HG03097 (cell line): ENCODE measurements around the gene PIK3CB.

Experiments
- ATAC-seq: cut with Tn5 transposase; IDR thresholded peaks from one replicate; pipeline ENCODE4 v1.9.1; 2021; ENCODE audit not compliant: unreplicated experiment, low FRiP score

The PIK3CB gene

DNA sequence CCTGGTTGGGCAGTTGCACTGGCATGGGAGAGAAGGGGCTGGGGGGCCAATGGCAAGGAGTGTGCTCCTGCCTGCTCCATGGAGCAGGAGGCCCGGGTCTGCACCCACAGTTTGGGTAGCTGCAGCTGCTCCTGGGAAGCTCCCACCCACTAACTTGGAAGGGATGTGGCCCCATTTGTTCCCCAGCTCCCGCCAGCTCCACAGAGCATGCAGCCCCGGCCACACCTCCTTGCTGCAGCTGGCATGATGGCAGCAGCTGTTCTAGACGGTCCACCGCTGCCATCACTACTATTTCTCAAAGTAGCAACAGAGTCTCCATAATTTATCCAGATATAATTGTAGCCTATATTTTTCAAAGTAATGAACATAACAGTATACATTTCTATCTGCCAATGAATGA, 65.8 kb downstream of the PIK3CB start:
- ATAC-seq: no peak

DNA sequence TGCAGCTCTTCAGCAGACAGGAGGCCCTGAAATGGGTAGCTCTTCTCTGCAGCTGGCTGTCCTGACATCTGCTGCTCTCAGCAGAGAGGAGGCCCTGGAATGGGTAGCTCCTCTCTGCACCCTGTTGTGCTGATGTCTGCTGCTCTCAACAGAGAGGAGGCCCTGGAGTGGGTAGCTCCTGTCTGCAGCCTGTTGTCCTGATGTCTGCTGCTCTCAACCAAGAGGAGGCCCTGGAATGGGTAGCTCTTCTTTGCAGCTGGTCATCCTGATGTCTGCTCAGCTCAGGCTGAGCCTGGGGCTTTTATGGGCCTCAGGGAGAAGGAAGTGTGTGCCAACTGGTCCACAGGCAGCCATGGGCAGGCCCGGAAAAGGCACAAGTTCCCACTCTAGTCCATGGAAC, 66.6 kb downstream of the PIK3CB start:
- no peak for ATAC-seq

DNA sequence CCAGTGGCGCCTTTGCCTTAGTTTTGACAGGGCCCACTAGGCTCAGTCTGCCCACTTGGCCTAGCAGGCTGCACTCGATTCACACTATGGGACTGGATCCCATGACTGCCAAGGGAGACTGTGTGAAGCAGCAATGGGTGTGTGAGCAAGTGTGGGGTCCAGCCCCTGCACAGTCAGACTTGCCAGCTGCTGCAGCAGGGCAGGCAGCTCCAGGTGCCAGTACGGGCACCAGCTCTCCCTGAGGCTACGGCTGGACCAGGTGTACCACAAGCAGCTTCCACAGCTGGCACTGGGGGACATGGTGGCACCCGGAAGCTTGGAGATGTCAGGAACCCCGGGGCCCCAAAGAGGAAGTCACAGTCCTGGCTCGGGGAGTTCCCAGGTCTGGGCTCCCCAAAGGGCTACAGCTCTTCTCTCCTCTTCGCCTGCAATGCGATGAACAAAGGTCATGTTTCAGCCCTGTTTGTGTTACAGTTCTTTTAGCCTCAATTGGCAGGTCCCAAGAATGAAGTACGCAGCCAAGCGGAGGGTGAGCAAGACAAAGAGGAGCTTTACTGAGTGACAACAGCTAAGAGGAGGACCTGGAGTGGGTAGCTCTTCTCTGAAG, 67.1 kb downstream of the PIK3CB start:
- no peak for ATAC-seq

DNA sequence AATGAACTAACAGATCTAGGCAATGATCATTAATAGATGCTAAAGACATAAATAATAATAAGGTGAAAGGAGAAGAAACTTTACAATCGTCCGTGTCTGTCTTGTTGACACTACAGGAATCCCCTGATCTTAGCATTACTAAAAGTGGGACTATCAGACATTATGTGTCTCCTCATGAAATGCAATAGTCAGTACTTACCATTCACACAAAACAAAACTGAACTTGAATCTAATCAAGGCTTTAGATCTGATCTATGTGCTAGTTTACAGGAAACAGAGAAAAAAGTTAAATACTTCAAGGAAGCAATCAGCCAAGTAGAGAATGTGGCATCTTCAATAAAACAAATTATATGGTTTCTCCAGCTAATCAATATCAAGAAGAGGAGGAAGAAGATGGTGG, 73.7 kb downstream of the PIK3CB start:
- no peak for ATAC-seq

DNA sequence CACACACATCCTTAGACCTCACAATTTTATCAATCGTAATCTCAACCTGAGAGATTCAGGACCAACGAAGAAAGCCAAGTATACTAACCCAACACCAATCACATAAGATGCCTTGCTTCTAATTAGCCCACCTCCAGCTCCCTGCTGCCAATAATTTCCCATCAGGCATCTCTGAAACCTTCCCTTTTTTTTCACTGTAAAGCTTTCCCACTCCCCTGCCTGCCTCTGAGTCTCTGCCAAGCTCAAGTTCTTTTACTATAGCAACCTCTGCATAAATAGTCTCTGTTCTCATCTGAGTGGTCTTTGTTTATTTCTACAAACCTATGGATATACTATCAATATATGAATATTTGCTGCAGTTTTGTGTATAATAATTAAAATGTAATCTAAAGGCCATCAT, 86.5 kb downstream of the PIK3CB start:
- no peak for ATAC-seq

DNA sequence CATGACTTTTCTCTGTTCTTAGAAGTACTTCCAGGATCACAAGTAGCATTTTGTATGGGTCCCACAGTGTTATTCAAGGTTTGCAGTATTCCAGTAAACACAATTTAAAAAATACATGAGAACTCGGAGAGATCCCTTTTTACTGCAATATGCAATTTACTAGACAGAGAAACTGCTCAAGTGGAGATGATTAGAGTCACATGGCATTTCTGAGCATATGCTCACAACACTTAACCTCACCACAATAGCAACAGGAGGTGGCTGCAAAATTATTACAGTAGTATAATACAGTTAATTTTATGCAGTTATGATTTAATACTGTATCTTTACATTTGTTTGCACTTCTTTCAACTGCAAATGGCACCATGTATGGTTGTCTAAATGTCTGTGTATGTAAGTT, 87.5 kb downstream of the PIK3CB start:
- no peak for ATAC-seq

DNA sequence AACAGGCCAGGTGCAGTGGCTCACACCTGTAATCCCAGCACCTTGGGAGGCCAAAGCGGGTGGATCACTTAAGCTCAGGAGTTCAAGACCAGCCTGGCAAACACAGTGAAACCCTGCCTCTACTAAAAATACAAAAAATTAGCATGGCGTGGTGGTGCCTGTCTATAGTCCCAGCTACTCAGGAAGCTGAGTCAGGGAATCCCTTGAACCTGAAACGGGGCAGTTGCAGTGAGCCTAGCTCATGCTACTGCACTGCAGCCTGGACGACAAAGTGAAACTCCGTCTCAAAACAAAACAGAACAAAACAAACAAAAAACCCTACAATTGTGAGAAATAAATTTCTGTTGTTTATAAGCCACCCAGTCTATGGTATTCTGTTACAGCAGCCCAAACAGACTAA, 94.7 kb downstream of the PIK3CB start:
- ATAC-seq: no peak

DNA sequence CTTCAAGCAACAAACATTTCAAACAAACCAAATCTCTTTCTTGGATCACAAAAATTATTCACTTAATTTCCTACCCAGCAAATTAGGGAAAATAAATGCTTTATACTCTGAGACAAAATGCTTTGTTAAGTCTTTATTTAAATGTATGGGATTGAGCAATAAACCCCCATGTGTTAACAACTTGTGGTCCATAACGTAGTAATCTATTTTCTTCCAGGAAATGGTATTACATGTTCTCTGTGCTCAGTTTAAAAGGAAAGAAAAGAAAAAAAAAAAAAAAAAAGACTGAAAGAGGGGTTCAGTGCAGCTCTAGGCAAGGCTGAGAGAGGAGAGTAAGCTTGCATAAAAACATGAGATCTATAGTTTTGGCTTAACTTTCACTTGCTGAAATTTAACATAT, 102.3 kb downstream of the PIK3CB start:
- no peak for ATAC-seq

DNA sequence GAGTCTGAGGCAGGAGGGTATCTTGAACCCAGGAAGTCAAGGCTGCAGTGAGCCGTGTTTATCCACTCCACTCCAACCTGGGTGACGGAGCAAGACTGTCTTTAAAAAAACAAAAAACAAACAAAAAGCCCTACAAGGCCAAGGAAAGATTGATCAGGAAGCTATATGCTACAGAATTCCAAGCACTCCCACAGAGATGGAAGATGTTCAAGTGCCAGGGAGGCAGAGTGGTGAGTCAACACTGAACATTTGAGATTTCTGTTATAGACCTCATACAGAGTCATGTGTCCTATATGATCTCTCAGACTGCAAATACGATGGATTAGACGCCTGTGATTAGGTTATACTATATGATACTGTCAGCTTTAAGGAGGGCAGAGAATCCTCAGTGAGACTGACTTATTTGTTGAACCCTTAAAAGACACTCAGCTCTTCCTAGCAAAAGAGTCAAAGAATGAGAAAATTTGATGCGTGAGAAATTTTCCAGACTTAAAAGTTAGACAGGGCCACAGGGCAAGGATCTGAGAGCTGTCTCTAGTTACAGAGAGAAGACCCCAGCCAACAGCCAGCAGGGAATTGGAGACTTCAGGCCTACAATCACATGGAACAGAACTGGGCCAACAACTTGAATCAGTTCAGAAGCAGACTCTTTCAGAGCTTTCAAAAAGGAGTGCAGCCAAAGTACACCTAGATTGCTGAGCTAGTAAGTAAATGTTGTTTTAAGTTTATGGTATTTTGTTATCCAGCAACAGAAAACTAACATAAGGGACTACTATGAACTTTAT, 107.6 kb downstream of the PIK3CB start:
- no peak for ATAC-seq

DNA sequence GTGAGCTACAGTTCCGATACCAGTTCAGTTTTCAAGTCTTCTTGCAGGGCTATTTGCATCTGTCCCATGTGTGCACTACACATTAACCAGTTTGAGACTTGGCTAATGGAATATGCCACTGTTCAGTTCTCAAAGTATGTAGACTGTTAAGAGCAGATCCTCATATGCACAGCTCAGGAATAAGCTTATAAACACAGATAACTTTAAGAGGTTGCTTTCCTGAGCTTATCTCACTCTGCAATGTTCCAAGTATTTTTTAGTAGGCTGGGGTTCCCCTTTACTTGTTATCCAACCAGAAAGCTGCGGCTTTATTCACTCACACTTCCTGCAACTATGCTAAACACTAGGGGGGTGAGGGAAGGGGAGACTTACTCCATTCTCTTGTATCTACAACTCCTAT, 108.7 kb downstream of the PIK3CB start:
- ATAC-seq: peak; percentile 54

DNA sequence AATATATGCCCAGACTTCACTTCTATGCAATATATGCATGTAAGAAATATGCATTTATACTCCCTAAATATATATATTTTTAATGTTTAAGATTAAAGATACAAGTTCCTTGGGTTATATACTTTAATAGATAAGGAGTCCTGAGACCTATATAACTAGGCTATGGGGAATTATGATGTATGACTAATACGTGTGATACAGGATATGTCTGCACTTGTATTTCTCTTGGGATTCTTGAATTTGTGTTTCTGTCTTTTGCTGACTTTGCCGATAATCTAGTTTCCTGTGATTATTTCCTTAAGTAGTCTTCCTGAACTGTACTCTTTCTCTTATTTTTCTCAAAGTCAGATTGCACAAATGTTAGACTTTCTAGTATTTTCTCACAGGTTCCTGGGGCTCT, 109.6 kb downstream of the PIK3CB start:
- ATAC-seq: no peak

DNA sequence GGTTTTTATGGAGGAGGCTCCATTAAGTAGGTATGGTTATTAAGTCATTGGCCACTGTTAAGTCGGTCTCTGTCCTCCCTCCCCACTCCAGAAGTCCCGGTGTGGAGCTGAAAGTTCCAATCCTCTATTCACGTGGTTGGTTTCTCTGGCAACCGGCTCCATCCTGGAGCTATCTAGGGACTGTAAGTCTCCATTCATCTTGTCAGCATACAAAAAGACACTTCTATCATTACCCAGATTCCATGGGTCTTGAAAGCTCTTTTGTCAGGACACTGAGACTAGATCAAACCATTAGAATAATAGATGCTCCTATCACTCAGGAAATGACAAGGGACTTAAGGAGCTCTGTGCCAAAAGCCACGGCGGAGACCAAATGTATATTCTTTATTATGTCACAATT, 110.3 kb downstream of the PIK3CB start:
- no peak for ATAC-seq

DNA sequence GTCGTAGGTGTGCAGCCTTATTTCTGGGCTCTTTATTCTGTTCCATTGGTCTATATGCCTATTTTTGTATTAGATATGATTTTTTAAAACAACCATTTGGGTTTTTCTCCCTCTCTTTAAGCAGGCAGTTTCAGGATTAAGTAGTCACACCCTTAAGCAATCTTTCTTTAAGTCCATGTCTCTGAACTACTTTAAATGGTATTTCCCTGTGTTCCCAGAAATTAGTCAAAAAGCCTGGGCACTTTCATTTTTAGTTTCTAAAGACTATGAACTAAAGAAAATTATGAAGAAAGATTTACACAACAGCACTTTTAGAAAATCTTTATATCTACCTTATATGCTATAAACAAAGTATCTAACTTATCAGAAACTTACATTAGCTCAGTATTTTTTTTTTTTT, 115.9 kb downstream of the PIK3CB start:
- ATAC-seq: no peak

DNA sequence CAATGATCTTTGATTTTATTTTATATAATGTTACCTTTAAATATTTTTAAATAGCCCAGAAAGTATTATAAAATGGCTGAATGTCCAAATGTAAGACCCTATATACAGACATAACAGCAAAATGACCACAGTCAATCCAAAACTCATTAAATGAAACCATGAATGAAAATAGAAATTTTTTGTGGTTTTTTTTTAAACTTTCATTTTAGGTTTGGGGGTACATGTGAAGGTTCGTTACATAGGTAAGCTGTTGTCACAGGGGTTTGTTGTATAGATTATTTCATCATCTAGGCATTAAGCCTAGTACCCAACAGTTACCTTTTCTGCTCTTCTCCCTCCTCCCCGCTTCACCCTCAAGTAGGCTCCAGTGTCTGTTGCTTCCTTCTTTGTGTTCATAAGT, 117.4 kb downstream of the PIK3CB start:
- ATAC-seq: no peak

DNA sequence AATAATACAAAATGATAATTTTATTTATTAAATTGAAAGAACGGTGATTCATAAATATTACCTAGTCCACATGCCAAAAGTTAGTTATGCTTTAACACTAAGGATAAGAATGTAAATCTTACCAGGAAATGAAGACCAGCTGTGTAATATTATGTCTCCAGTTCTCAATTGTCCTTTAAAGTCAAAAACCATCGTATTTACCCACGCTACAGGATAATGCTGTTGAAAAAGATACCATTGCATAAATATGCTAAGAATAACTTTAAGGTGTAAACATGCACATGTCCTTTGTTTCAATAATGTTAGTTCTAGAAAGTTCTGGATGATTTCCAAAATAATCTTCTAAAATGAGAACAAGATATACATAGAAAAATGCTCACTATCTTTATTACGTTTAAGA, 122.6 kb downstream of the PIK3CB start:
- ATAC-seq: no peak

DNA sequence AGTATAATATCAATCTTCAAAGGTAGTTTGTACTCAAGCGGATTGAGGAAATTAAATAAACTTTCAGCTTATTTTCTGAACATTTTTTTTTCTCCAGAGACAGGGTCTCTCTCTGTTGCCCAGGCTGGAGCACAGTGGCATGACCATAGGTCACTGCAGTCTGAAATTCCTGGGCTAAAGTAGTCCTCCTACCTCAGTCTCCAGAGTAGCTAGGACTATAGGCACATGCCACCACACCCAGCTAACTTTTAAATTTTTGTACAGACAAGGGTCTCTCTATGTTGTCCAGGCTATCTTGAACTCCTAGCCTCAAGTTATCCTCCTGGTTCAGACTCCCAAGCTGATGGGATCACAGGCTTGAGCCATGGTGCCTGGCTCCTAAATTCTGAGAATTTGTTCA, 129.1 kb downstream of the PIK3CB start:
- ATAC-seq: no peak

DNA sequence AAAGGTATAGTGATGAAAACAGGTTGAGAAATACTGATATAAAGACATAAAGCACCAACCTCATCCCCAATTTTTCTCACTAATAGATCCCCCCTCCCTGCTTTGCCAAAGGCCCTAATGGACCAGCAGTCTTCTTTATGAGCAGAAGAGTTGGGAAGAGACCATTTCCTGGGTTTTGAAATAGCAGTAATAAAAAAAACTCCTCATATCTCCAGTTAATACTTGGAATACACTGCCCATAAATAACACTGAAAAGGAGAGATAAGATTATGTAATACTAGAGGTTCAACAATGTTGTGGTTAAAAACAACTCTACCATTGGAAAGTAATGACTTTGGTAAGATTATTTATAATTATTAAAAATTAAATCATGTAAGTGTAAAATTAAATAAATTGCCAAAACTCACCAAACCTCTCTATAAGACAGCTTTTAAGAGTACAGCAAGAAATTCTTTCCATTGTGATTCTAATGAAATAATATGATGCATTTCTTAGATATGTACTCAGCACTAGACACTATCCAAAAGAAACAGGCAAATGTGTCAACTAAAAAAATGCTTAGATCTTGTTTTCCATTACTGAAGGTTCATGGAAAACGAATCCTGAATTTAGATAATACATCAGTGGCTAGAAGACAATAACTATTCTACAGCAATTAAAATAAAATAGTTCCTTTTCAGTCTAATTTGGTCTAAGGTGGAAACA, 137.9 kb downstream of the PIK3CB start:
- ATAC-seq: no peak

DNA sequence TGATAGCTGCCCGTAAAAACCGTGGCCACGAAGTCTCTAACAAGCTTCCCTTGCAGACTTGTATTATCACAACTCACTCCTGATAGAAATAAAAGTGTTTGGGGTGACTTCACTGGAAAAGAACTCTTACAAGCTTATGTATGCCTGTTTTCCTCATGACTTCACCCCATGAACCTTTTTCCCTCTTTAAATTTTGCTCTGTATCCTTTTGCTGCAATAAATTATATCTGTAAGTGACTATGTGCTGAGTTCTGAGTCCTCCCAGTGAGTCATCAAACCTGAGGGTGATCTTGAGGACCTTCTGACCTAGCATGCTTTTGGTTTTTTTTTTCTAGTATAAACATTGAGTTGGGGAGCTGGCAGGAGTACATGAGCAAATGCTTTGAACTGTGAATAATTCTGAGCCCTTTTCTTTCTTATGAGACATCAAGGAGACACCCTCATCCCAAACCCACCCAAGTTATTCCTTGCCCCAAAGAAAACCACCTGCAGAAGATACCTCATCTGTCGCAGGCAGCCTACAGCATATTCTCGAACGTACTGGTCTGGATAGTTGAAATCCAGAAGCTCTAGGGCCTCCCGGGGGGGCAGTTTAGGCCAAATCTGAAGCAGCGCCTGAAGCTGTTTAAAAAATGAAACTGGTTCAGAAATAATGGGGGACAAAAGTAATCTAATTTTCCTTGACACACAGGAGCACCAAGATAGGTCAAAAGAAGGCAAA, 140.3 kb downstream of the PIK3CB start:
- ATAC-seq: no peak

DNA sequence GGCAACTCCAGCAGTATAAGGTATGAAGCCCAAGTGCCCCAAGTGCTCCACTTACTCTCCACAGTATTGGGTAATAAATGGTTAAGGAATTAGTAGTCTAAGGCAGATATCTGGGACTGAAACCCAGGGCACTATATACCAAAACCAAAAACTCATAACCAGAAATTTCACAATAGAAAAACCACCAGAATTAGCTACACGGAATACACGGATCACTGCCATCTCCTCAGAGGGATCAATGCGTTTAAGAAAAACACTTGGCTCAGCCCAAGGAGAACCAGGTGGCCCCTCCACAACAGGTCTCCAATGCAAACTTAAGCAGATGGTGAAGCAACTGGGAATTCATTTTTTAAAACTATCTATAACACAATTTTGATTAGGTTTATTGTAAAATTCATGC, 142.6 kb downstream of the PIK3CB start:
- ATAC-seq: no peak

DNA sequence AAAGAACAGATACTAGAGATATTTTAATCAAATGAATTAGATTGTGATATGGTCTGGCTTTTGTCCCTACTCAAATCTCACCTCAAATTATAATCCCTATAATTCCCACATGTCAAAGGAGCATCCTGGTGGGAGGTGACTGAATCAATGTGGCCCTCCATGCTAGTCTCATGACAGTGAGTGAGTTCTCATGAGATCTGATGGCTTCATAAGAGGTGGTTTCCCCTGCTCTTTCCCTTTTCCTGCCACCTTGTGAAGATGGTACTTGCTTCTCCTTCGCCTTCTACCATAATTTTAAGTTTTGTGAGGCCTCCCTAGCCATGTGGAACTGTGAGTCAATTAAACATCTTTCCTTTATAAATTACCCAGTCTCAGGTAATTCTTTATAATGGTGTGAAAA, 143.4 kb downstream of the PIK3CB start:
- no peak for ATAC-seq

DNA sequence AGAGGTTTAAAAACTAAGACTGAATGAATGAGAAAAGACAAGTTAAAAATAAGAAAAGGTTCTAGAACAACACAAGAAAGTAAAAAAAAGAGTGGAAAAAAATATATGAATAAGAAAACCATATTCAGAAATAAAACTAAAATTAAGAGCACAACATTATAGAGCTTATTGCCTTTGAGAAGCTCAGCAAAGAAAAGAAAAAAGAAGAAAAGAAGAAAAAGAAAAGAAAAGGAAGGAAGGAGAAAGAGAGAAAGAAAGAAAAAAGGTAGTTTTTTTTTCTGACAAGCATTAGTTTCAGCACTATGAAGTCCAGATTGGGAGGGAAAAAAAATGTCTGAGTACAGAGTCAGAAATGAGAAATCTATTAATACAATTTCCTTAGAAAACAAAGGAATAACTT, 144.7 kb downstream of the PIK3CB start:
- ATAC-seq: no peak
